HCT116 (cell line): ENCODE data around the gene PIAS4. TPM values are rescaled to one million over a fixed set of nuclear protein-coding genes. Genes with fewer than 3 reads are reported as not detected.

Experiments used
- ATAC-seq: fragments of 200-7000 bp; cut with Tn5 transposase; 2 replicates; pipeline ENCODE4 v1.9.1; 2020; ENCODE audit warnings: mild to moderate bottlenecking, moderate library complexity
- BruUV-seq: library from RNA; stranded (reverse); fragments of 400-500 nt; replicated peaks from 2 replicates; lab custom pipeline; 2021; lab: Mats Ljungman, UMichigan
- CTCF ChIA-PET: fragments of 300-600 bp; sonication (Branson Sonifier 250); formaldehyde crosslinking; loops from one replicate; lab custom pipeline; 2021; ENCODE audit warnings: antibody characterized with exemption; lab: Charles Lee
- POLR2A ChIA-PET: fragments of 300-600, 350-600 bp; sonication (Branson Sonifier 250); formaldehyde crosslinking; loops from one replicate; lab custom pipeline; 2021; ENCODE audit warnings: antibody characterized with exemption; lab: Charles Lee
- RAD21 ChIA-PET, 2 experiments: fragments of 300-600 bp; sonication (Branson Sonifier 250); formaldehyde crosslinking; loops; one replicate each; lab custom pipeline; 2023; ENCODE audit warnings: low total read pairs in 2 of 2; ENCODE audit not compliant: uncharacterized antibody in 2 of 2, unreplicated experiment in 2 of 2, low non-redundant PET in 1 of 2; lab: Charles Lee
- DNase-seq: peaks from one replicate; pipeline ENCODE4 v3.0.0-alpha.2; 2010; ENCODE audit warnings: low read depth, low spot score
- H2AFZ ChIP-seq: fragments of 200-600 bp; shearing (Covaris generic), sonication (generic); 2 replicates; pipeline ENCODE4 v1.6.1; 2017; ENCODE audit warnings: low read depth, mixed run types, mixed read lengths, antibody characterized with exemption, low read length; ENCODE audit not compliant: poor library complexity, severe bottlenecking
- H3K27ac ChIP-seq: 2 replicates; pipeline ENCODE4 v1.5.1; 2012; ENCODE audit warnings: low read depth, low read length
- H3K27me3 ChIP-seq: fragments of 200-600 bp; sonication (generic); 2 replicates; pipeline ENCODE4 v1.6.1; 2016; ENCODE audit warnings: mixed run types, low read length, mixed read lengths; ENCODE audit not compliant: insufficient read depth
- H3K36me3 ChIP-seq, 2 experiments: fragments of 200-500 bp in 1 of 2; fragments of 200-600 bp in 1 of 2; sonication (Bioruptor generic) in 1 of 2; sonication (generic) in 1 of 2; 2 replicates each; pipeline versions ENCODE4 v1.5.1 to v1.6.1; 2014 to 2016; ENCODE audit warnings: low read length in 2 of 2, inconsistent platforms in 1 of 2, mixed read lengths in 1 of 2, mixed run types in 1 of 2; ENCODE audit not compliant: insufficient read depth in 2 of 2, control insufficient read depth in 1 of 2
- H3K4me1 ChIP-seq, 2 experiments: fragments of 200-600 bp in 1 of 2; sonication (generic) in 1 of 2; 2 replicates each; pipeline versions ENCODE4 v1.5.1 to v1.6.1; 2012 to 2017; ENCODE audit warnings: low read length in 2 of 2, inconsistent platforms in 1 of 2, mild to moderate bottlenecking in 1 of 2, mixed read lengths in 1 of 2, mixed run types in 1 of 2, moderate library complexity in 1 of 2; ENCODE audit not compliant: insufficient read depth in 2 of 2, control insufficient read depth in 1 of 2
- H3K4me2 ChIP-seq: fragments of 200-600 bp; sonication (generic); 2 replicates; pipeline ENCODE4 v1.6.1; 2017; ENCODE audit warnings: mixed run types, low read length, mixed read lengths
- H3K4me3 ChIP-seq, 2 experiments: fragments of 200-600 bp in 1 of 2; sonication (generic) in 1 of 2; replicated peaks in 1 of 2; 2 replicates each; pipeline ENCODE4 v1.5.1; 2011 to 2016; ENCODE audit warnings: low read length in 2 of 2, control low read depth in 1 of 2, low read depth in 1 of 2, mild to moderate bottlenecking in 1 of 2, mixed read lengths in 1 of 2, mixed run types in 1 of 2
- H3K79me2 ChIP-seq: fragments of 200-600 bp; sonication (generic); 2 replicates; pipeline ENCODE4 v1.6.1; 2017; ENCODE audit warnings: mild to moderate bottlenecking, mixed run types, low read length, moderate library complexity, mixed read lengths; ENCODE audit not compliant: insufficient read depth
- H3K9ac ChIP-seq: fragments of 200-600 bp; sonication (generic); 2 replicates; pipeline ENCODE4 v1.6.1; 2016; ENCODE audit warnings: low read length, mixed read lengths
- H3K9me2 ChIP-seq: fragments of 200-600 bp; sonication (generic), shearing (Covaris generic); 2 replicates; pipeline ENCODE4 v1.6.1; 2017; ENCODE audit warnings: mixed run types, mild to moderate bottlenecking, moderate library complexity; ENCODE audit not compliant: insufficient read depth
- H3K9me3 ChIP-seq, 2 experiments: fragments of 200-500 bp in 1 of 2; fragments of 200-600 bp in 1 of 2; sonication (Bioruptor generic) in 1 of 2; sonication (generic) in 1 of 2; 2 replicates each; pipeline ENCODE4 v1.6.1; 2014 to 2017; ENCODE audit warnings: low read length in 2 of 2, mixed read lengths in 2 of 2, inconsistent platforms in 1 of 2, low read depth in 1 of 2, mild to moderate bottlenecking in 1 of 2, mixed run types in 1 of 2, moderate library complexity in 1 of 2; ENCODE audit not compliant: control insufficient read depth in 1 of 2, insufficient read depth in 1 of 2
- H4K20me1 ChIP-seq: fragments of 200-600 bp; sonication (generic), shearing (Covaris generic); 2 replicates; pipeline ENCODE4 v1.6.1; 2017; ENCODE audit warnings: mixed run types, mild to moderate bottlenecking, moderate library complexity; ENCODE audit not compliant: insufficient read depth
- CBX3 ChIP-seq: IDR thresholded peaks from 2 replicates; pipeline ENCODE4 v1.6.1; 2012; ENCODE audit warnings: low read depth
- EGR1 ChIP-seq: IDR thresholded peaks from 2 replicates; pipeline ENCODE4 v1.6.1; 2012; ENCODE audit warnings: low read depth
- ELF1 ChIP-seq: IDR thresholded peaks from 2 replicates; pipeline ENCODE4 v1.6.1; 2012; ENCODE audit warnings: low read depth, borderline replicate concordance
- EZH2phosphoT487 ChIP-seq: fragments of 200-600 bp; IDR thresholded peaks from 2 replicates; pipeline ENCODE4 v1.6.1; 2018; ENCODE audit warnings: antibody characterized with exemption, borderline replicate concordance
- FOSL1 ChIP-seq: IDR thresholded peaks from 2 replicates; pipeline ENCODE4 v1.6.1; 2012; ENCODE audit warnings: low read depth
- JUND ChIP-seq: IDR thresholded peaks from 2 replicates; pipeline ENCODE4 v1.6.1; 2012
- POLR2AphosphoS5 ChIP-seq: IDR thresholded peaks from 2 replicates; pipeline ENCODE4 v1.6.1; 2011; ENCODE audit warnings: mild to moderate bottlenecking, low read depth, low read length, moderate library complexity
- RAD21 ChIP-seq: IDR thresholded peaks from 2 replicates; pipeline ENCODE4 v1.6.1; 2012; ENCODE audit warnings: low read depth, mild to moderate bottlenecking
- SP1 ChIP-seq: IDR thresholded peaks from 2 replicates; pipeline ENCODE4 v1.6.1; 2012; ENCODE audit warnings: low read depth
- SRF ChIP-seq: IDR thresholded peaks from 2 replicates; pipeline ENCODE4 v1.6.1; 2012; ENCODE audit warnings: low read depth
- TCF7L2 ChIP-seq: IDR thresholded peaks from 2 replicates; pipeline ENCODE4 v1.7.0; 2011; ENCODE audit warnings: borderline replicate concordance, inconsistent platforms; ENCODE audit not compliant: insufficient read depth, insufficient read length; ENCODE audit errors: extremely low read depth
- YY1 ChIP-seq: IDR thresholded peaks from 2 replicates; pipeline ENCODE4 v1.6.1; 2011; ENCODE audit warnings: low read length, low read depth, moderate library complexity, mild to moderate bottlenecking; ENCODE audit not compliant: insufficient replicate concordance; ENCODE audit errors: extremely low read depth
- ZBTB33 ChIP-seq: IDR thresholded peaks from 2 replicates; pipeline ENCODE4 v1.6.1; 2011; ENCODE audit warnings: mild to moderate bottlenecking, low read length, moderate library complexity; ENCODE audit not compliant: insufficient replicate concordance; ENCODE audit errors: extremely low read depth
- intact Hi-C: fragments of 100-400 bp; cut with micrococcal nuclease; formaldehyde crosslinking; loops from 2 replicates; pipeline ENCODE4 v1.10.0; 2022
- total RNA-seq: library from RNA; stranded (reverse); gene quantifications from one replicate; pipeline ENCODE4 v1.2.1, GENCODE V29; 2021; ENCODE audit not compliant: unreplicated experiment

Gene PIAS4
- total RNA-seq, 1 experiment from 2014 or later: 28.4 TPM

- no peak overlapping the region for H3K9ac ChIP-seq
- RAD21 ChIA-PET: no interaction called here
- H3K27ac ChIP-seq: no peak overlapping the region
- intact Hi-C loops: no loop called here
- no peak overlapping the region for H3K4me2 ChIP-seq
- H3K36me3 ChIP-seq: no peaks in the 10 kb centered on the region
- BruUV-seq: no TSS peak
- H3K4me1 ChIP-seq: peaks cover 12 to 32% of the 10 kb centered on the region in 2 experiments
- CTCF ChIA-PET: interaction anchor here (0.6 kb wide), 1 partner anchor 87 kb away, joined by 5 read pairs; no protein-coding TSS in a partner anchor
- ATAC-seq (no peak), DNase-seq (no peak)
- POLR2A ChIA-PET: no interaction called here
- no peaks in the 10 kb centered on the region for H3K27me3 ChIP-seq
- H3K9me2 ChIP-seq: no peaks in the 10 kb centered on the region
- H4K20me1 ChIP-seq: no peaks in the 10 kb centered on the region
- H2AFZ ChIP-seq: no peak overlapping the region
- no peaks in the 10 kb centered on the region for H3K9me3 ChIP-seq
- H3K79me2 ChIP-seq: no peaks in the 10 kb centered on the region
- TF ChIP-seq YY1 (no peak), SRF (no peak), FOSL1 (no peak), JUND (no peak), TCF7L2 (no peak), RAD21 (no peak), SP1 (no peak), EZH2phosphoT487 (no peak), ZBTB33 (no peak), CBX3 (no peak), EGR1 (no peak), POLR2AphosphoS5 (no peak), ELF1 (no peak)
- H3K4me3 ChIP-seq: no peak overlapping the region
These were observed 69.5 kb downstream of the PIAS4 start for GRCh38 chr19:4077007-4077374.
